Liver (tissue), 9 donors: ENCODE measurements around the gene ERCC6L2. TPM values are rescaled to one million over a fixed set of nuclear protein-coding genes. Genes with fewer than 3 reads are reported as not detected.

Source experiments
- DNase-seq: peaks from one replicate; pipeline ENCODE4 v3.0.0-alpha.2; 2017; ENCODE audit warnings: low spot score
- H3K27ac ChIP-seq, 2 donors: one replicate each; pipeline ENCODE4 v1.7.0; 2013; ENCODE audit warnings: inconsistent platforms in 2 of 2, low read length in 2 of 2, control low read depth in 1 of 2, low read depth in 1 of 2, mild to moderate bottlenecking in 1 of 2
- H3K27me3 ChIP-seq, 4 donors: one replicate each; pipeline versions ENCODE4 v1.6.1 to v1.7.0; 2013; ENCODE audit warnings: low read length in 3 of 4, inconsistent platforms in 1 of 4, mild to moderate bottlenecking in 1 of 4, moderate library complexity in 1 of 4; ENCODE audit not compliant: control insufficient read depth in 4 of 4, insufficient read depth in 4 of 4
- H3K36me3 ChIP-seq, 4 donors: one replicate each; pipeline versions ENCODE4 v1.6.1 to v1.7.0; 2013; ENCODE audit warnings: low read length in 3 of 4, mild to moderate bottlenecking in 3 of 4, low read depth in 1 of 4, moderate library complexity in 1 of 4; ENCODE audit not compliant: control insufficient read depth in 4 of 4, insufficient read depth in 3 of 4
- H3K4me1 ChIP-seq, 4 donors: one replicate each; pipeline versions ENCODE4 v1.6.1 to v1.7.0; 2013; ENCODE audit warnings: low read length in 3 of 4, mild to moderate bottlenecking in 3 of 4, moderate library complexity in 1 of 4; ENCODE audit not compliant: control insufficient read depth in 4 of 4, insufficient read depth in 4 of 4
- H3K4me3 ChIP-seq, 3 donors: one replicate each; pipeline versions ENCODE4 v1.6.1 to v1.7.0; 2013; ENCODE audit warnings: low read length in 3 of 3, control low read depth in 1 of 3, low read depth in 1 of 3, mild to moderate bottlenecking in 1 of 3
- H3K9ac ChIP-seq, 2 donors: one replicate each; pipeline ENCODE4 v1.7.0; 2013; ENCODE audit warnings: low read length in 2 of 2, mild to moderate bottlenecking in 2 of 2, moderate library complexity in 2 of 2, control low read depth in 1 of 2, low read depth in 1 of 2
- H3K9me3 ChIP-seq, 4 donors: one replicate each; pipeline versions ENCODE4 v1.6.1 to v1.7.0; 2013; ENCODE audit warnings: low read length in 3 of 4; ENCODE audit not compliant: control insufficient read depth in 4 of 4
- ATF3 ChIP-seq: IDR thresholded peaks from 2 replicates; pipeline ENCODE4 v1.6.1; 2016; ENCODE audit warnings: antibody characterized with exemption
- CTCF ChIP-seq: fragments of 150-350 bp; IDR thresholded peaks from 2 replicates; pipeline ENCODE4 v1.5.1; 2017; ENCODE audit warnings: improper control_type of control experiment, low read depth, low read length; ENCODE audit not compliant: missing input control
- EGR1 ChIP-seq, 2 donors: IDR thresholded peaks; 2 replicates each; pipeline ENCODE4 v1.6.1; 2016 to 2018; ENCODE audit warnings: antibody characterized with exemption in 2 of 2, low read depth in 2 of 2
- FOXA1 ChIP-seq: IDR thresholded peaks from 2 replicates; pipeline ENCODE4 v1.6.1; 2016; ENCODE audit warnings: antibody characterized with exemption
- GABPA ChIP-seq, 2 donors: IDR thresholded peaks in 1 of 2; conservative IDR thresholded peaks in 1 of 2; 2 replicates each; pipeline ENCODE4 v1.6.1; 2016; ENCODE audit warnings: antibody characterized with exemption in 2 of 2, mild to moderate bottlenecking in 1 of 2, moderate library complexity in 1 of 2
- HNF4A ChIP-seq, 2 donors: conservative IDR thresholded peaks; 2 replicates each; pipeline ENCODE4 v1.6.1; 2016; ENCODE audit warnings: antibody characterized with exemption in 2 of 2, mild to moderate bottlenecking in 2 of 2
- HNF4G ChIP-seq: IDR thresholded peaks from 2 replicates; pipeline ENCODE4 v1.6.1; 2016; ENCODE audit warnings: antibody characterized with exemption
- JUND ChIP-seq, 2 donors: IDR thresholded peaks; 2 replicates each; pipeline ENCODE4 v1.6.1; 2016; ENCODE audit warnings: antibody characterized with exemption in 2 of 2
- MAX ChIP-seq: IDR thresholded peaks from 2 replicates; pipeline ENCODE4 v1.6.1; 2016; ENCODE audit warnings: antibody characterized with exemption
- NR2F2 ChIP-seq: IDR thresholded peaks from 2 replicates; pipeline ENCODE4 v1.6.1; 2016; ENCODE audit warnings: antibody characterized with exemption
- RAD21 ChIP-seq, 2 donors: IDR thresholded peaks; 2 replicates each; pipeline ENCODE4 v1.6.1; 2016; ENCODE audit warnings: antibody characterized with exemption in 2 of 2, mild to moderate bottlenecking in 2 of 2
- RXRA ChIP-seq, 2 donors: IDR thresholded peaks; 2 replicates each; pipeline ENCODE4 v1.6.1; 2017 to 2018; ENCODE audit warnings: antibody characterized with exemption in 2 of 2, mild to moderate bottlenecking in 1 of 2
- SP1 ChIP-seq: IDR thresholded peaks from 2 replicates; pipeline ENCODE4 v1.6.1; 2018; ENCODE audit warnings: antibody characterized with exemption, mild to moderate bottlenecking
- TAF1 ChIP-seq: conservative IDR thresholded peaks from 2 replicates; pipeline ENCODE4 v1.6.1; 2016; ENCODE audit warnings: antibody characterized with exemption, mild to moderate bottlenecking
- WGBS: extraction: QIAGEN DNeasy Blood & Tissue Kit; methylation state at CpG from one replicate; pipeline ENCODE4 v1.1.7; 2013; 5-methylcytosine and 5-hydroxymethylcytosine counted together
- polyA plus RNA-seq, 2 donors: library from polyadenylated mRNA; stranded (reverse) in 1 of 2; unstranded in 1 of 2; fragments of 200-250 nt in 1 of 2; fragments of >200 nt in 1 of 2; fragmentation: Nextera tagmentation in 1 of 2; extraction: Ambion mirVana in 1 of 2; gene quantifications; one replicate each; pipeline versions ENCODE4 v1.2.1 to v1.2.3, GENCODE V29; 2013 to 2015
- total RNA-seq, 2 donors: library from RNA; depleted of rRNA; stranded (reverse); fragments of >200 nt; gene quantifications; one replicate each; pipeline ENCODE4 v1.2.3, GENCODE V29; 2014
- TF ChIP-seq, protein P1 (sequence below): IDR thresholded peaks from 2 replicates; pipeline ENCODE4 v1.6.1; 2016; ENCODE audit warnings: antibody characterized with exemption
- donor health status: healthy.
- donor health status: healthy.
- donor health status: healthy.
- donor health status: healthy.
- donor health status: healthy.

ERCC6L2 gene
- total and polyA plus RNA-seq, 4 donors, result 4.7 to 46.0 (median 22.0) TPM

- TF ChIP-seq, protein P1, sequence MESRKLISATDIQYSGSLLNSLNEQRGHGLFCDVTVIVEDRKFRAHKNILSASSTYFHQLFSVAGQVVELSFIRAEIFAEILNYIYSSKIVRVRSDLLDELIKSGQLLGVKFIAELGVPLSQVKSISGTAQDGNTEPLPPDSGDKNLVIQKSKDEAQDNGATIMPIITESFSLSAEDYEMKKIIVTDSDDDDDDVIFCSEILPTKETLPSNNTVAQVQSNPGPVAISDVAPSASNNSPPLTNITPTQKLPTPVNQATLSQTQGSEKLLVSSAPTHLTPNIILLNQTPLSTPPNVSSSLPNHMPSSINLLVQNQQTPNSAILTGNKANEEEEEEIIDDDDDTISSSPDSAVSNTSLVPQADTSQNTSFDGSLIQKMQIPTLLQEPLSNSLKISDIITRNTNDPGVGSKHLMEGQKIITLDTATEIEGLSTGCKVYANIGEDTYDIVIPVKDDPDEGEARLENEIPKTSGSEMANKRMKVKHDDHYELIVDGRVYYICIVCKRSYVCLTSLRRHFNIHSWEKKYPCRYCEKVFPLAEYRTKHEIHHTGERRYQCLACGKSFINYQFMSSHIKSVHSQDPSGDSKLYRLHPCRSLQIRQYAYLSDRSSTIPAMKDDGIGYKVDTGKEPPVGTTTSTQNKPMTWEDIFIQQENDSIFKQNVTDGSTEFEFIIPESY, result no peak
- TF ChIP-seq FOXA1, result no peak
- TF ChIP-seq RXRA (IDR thresholded peaks at IDR 0.05), result no peak
- TF ChIP-seq EGR1 (IDR thresholded peaks at IDR 0.05; ENCODE audit: low read depth in 2 of 2), result no peak
- TF ChIP-seq NR2F2, result no peak
- no peak for TF ChIP-seq GABPA (IDR thresholded peaks at IDR 0.05 in 1 of 2, conservative IDR thresholded peaks at IDR 0.05 in 1 of 2)
- no peak for TF ChIP-seq CTCF
- Histone ChIP-seq H3K9me3 (no peaks in the 10 kb centered on the region), H3K27ac (no peak overlapping the region), H3K4me1 (no peaks in the 10 kb centered on the region), H3K9ac (no peak overlapping the region), H3K27me3 (no peaks in the 10 kb centered on the region), H3K36me3 (peaks cover 0 to 4% (median 0%) of the 10 kb centered on the region in 4 donors), H3K4me3 (no peak overlapping the region)
- DNase-seq, result no peak
- WGBS, result 85% methylated on average over 2 of the region's 2 CpGs
Observed at GRCh38 chr9:95966306-95966705, 90.8 kb downstream of the ERCC6L2 start.

- Histone ChIP-seq H3K27ac (no peak overlapping the region), H3K36me3 (peaks cover 0 to 18% (median 10%) of the 10 kb centered on the region in 4 donors)
Observed at GRCh38 chr9:95970317-95970716, 94.8 kb downstream of the ERCC6L2 start.

More at GRCh38 chr9:95970317-95970716, 94.8 kb downstream of the ERCC6L2 start:
- no peak for DNase-seq
- no peak overlapping the region for H3K4me3 ChIP-seq
- no peaks in the 10 kb centered on the region for H3K27me3 ChIP-seq
- H3K9ac ChIP-seq, result no peak overlapping the region
- TF ChIP-seq JUND (IDR thresholded peaks at IDR 0.05) (no peak), FOXA1 (no peak), RAD21 (IDR thresholded peaks at IDR 0.05) (no peak), MAX (no peak), TAF1 (no peak), NR2F2 (no peak), ATF3 (no peak), SP1 (no peak), HNF4A (conservative IDR thresholded peaks at IDR 0.05) (no peak), HNF4G (no peak), CTCF (no peak), RXRA (IDR thresholded peaks at IDR 0.05) (no peak)
- no peaks in the 10 kb centered on the region for H3K9me3 ChIP-seq
- no peaks in the 10 kb centered on the region for H3K4me1 ChIP-seq
